MV-4-11 (cell line): Measurements from ENCODE around the gene FAM227B.
"Not testable (repeated sequence)": the region's sequence is repeated elsewhere in the genome, so short reads cannot be mapped to it uniquely, and the experiment has no call there.

Experiments used
- DNase-seq: peaks from one replicate; lab custom pipeline; 2025; lab: John Stamatoyannopoulos, UW

Gene FAM227B

DNA sequence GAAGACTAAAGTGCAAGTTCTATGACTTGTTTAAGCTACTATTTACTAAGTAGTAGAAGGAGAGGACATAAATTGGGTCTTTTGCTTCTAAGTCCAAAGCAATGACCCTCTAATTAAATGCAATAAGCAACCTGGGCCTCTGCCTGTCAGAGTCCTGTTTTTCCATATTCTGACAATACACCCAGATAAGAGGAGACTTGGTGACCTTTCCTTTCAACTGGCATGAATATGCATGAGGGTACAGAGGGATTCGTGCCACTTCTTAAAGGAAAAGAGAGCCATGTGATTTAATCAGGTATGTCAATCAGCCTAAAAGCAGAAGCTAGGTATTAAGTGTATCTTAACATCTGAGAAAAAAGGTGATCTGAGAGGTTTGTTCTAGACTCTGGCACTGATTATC, 248.3 kb downstream of the FAM227B start:
- no peak for DNase-seq

DNA sequence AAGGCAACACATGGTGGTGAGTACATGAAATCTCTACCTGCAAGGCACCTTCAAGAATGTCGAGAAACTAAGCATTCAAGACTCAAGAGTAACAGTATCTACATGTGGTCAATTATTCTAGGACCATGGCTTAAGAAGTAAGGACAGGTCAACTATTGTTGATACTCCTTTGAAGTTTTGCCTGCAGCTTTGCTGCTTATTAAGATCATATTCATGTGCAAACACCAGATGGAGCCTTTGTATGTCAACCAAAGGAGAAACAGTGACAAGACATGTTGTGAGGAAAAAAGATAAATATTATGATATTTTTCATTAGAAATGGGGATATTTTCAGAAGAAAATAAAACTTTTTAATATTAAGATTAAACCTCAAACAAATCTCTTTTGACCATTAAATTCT, 249.8 kb downstream of the FAM227B start:
- peak; percentile 30 for DNase-seq

DNA sequence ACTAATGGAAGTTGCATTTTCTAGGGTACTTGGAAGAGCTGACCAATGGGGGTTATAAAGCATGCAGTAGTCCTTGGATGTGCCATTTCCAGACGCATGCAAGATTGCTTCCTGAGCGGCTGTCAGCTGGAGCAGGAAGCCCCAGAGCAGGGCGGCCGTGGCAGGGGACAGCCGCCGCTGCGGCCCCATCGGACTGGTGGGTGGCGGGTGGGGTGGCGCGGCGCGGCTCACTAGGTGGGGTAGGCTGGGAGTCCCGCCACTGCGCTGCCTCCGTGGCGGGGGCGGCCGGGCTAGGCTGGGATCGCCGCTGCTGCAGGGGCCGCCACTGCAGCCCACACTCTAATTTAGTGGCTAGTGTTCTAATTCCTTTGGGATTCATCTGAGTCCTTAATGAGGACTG, 254.1 kb downstream of the FAM227B start:
- DNase-seq: no peak

DNA sequence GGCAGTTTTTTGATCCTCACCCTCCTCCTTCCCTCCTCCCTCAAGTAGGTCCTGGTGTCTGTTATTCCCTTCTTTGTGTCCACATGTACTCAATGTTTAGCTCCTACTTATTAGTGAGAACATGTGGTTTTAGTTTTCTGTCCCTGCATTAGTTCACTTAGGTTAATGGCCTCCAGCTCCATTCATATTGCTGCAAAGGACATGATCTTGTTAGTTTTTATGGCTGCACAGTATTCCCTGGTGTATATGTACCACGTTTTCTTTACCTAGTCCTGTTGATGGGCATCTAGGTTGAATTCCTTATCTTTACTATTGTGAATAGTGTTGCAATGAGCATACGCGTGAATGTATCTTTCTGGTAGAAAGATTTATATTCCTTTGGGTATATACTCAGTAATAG, 259.2 kb downstream of the FAM227B start:
- DNase-seq: no peak

DNA sequence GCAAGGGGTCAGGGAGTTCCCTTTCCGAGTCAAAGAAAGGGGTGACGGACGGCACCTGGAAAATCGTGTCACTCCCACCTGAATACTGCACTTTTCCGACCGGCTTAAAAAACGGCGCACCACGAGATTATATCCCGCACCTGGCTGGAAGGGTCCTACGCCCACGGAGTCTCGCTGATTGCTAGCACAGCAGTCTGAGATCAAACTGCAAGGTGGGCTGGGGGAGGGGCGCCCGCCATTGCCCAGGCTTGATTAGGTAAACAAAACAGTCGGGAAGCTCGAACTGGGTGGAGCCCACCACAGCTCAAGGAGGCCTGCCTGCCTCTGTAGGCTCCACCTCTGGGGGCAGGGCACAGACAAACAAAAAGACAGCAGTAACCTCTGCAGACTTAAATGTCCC, 266.2 kb downstream of the FAM227B start:
- not testable (repeated sequence) for DNase-seq

DNA sequence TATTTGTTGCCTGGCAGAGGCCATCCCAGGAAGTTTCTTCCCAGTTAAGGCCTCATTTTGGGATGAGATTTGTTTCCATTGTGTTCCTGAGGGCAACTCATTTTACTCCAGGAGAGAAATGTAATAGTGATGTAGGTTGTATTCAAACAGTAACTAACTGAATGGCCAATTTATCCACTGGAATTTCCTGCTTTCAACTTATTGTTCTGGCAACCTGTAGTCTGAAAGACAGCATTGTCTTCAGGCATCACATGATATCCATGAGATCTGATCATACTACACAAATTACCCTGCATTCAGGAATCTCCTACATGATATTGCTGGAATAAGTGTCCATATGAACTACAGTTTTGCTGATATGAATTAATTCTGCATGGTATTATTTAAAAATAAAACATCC, 277.1 kb downstream of the FAM227B start:
- no peak for DNase-seq

DNA sequence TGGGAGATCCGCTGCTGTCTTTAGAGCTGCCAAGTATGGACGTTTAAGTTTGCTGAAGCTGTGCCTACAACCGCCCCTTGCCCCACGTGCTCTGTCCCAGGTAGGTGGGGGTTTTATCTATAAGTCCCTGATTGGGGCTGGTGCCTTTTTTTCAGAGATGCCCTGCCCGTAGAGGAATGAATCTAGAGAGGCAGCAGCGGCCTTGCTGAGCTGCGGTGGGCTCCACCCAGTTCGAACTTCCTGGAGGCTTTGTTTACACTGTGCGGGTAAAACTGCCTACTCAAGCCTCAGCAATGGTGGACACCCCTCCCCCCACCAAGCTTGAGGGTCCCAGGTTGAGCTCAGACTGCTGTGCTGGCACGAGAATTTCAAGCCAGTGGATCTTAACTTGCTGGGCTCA, 281.0 kb downstream of the FAM227B start:
- no peak for DNase-seq

DNA sequence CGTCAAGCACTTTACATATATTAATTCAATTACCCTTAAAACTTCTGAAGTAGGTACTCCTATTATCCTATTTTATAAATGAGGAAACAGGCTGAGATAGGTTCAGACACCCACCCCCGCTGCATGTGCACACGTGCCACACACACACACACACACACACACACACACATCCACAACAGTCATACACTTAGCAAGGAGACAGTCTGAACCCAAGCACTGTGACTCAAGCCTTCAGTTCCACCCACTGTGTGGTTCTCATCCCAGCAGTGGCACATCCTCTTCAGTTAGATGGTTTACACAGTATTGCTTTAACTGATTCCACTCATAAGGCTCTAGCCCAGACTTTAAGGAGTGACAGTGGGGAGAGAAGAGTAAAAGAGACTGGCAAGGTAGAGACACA, 288.7 kb downstream of the FAM227B start:
- DNase-seq: peak; percentile 31

DNA sequence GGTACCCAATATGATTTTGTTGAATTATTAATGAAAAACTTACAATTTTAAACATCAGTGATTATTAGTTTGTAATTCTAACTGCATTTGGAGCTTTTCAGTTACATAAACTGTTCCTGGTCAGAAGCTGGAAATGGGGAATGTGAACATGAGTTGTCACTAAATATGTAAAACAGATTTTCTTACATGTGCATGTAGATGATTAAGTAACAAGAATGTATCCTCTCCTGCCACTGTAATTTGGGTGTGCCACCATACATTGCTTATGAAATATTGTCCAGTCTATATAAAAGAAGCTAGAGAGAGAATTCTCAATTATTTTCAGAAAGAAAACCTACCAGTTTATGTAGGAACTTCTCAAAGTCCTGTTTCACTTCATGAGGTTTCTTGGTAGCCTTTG, 289.2 kb downstream of the FAM227B start:
- no peak for DNase-seq

DNA sequence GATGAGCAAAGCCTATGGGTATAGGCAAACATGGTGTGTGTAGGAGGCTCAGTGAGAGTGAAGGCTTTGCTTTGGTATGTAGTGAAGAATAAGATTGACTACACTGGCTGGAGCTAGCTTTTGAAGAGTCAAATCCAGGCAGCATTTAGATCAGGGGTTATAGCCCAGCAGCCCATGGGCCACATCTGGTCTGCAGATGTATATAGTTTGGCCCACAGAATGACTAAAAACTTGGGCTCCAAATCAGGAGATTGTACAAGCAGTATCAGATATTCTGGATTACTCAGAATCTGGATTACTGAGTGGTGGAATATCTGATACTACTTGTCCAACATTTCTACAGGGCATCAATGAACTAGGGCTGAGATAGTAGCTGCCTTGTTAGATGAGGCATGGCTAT, 290.5 kb downstream of the FAM227B start:
- no peak for DNase-seq

DNA sequence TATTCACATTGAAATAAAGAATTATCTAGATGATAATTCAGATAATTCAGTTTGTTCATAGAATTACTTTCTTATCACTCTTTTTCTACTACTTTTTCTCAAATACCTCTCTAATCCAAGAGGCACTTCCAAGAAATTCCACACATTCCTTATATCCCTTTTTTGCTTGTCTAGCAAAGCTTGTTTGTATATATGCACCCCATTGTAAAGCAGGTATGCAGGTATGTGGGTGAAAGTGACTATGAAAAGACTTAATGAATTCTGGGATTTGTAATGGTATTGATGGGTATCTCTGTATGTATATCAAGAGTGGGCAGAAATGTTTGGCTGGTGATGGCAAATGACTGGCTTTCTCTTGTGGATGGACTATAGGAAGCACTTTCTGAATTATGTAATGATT, 291.7 kb downstream of the FAM227B start:
- DNase-seq: no peak

DNA sequence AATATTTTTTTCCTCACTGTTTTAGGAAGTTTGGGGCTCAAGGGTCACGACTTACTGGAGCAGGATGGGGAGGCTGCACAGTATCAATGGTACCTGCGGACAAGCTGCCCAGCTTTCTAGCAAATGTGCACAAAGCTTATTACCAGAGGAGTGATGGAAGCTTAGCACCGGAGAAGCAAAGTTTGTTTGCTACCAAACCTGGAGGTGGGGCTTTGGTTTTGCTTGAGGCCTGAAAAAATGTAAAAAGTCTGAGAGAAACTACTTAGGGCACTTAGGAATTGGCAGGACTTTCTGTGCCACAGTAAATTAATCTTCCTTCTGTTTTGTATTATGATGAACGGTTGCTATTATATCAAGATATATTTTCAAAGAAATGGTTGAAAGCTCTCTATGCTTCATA, 292.7 kb downstream of the FAM227B start:
- DNase-seq: no peak

DNA sequence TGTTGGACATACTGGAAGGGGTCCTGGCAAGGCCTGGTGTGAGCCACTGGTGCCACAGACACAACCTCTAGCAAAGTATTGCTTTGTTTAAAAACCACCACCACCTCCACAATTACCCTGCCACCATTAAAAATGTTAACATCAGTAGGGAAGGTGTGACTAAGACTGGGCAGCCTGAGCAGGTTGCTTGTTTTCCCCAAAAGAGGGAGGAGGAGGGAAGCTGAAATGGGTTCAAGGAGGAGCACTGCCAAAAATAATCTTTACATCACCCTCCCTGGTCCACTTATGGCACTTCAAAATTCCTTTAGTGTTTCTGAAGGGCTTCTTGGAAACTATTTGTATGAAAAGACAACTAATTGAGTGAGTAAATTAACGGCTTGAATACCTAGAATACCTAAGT, 297.4 kb downstream of the FAM227B start:
- no peak for DNase-seq

DNA sequence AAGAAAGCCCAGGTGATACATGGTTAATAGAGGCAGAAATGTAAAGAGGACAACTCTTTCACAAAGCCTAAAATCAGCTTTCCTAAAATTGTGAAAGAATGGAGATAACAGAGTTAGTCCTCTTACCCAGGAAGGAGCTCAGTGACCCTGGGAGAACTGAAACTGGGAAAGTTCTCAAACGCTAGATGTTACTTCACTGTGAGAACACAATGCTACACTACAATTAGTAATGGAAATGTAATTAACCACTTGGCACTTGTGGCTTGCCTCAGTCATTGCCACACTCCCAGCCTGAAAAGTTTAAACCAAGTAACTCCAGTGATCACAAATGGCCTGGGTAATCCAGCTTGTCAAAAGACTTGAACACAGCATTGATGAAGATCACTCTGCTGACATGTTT, 300.3 kb downstream of the FAM227B start:
- peak; percentile 94 for DNase-seq

DNA sequence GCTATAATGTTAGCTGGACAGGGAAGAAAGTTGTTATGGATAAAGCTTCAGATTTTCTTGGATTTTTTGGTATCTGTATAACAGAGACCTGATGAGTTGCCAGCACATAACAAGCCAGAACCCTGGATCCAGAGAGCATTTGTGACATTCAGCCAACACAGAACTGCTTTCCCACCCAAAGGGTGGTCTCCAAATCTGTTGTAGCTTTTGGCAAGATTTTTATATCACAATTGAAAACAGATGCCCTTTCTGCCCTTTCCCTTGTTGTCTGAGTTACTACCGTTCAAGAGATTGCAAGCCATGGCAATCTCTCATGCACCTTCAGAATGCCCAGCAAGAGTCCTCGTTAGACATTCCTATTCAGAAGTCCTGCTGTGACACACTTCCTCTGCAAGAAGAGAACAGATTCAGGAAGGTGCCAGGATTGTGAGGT, 305.2 kb downstream of the FAM227B start:
- DNase-seq: no peak

DNA sequence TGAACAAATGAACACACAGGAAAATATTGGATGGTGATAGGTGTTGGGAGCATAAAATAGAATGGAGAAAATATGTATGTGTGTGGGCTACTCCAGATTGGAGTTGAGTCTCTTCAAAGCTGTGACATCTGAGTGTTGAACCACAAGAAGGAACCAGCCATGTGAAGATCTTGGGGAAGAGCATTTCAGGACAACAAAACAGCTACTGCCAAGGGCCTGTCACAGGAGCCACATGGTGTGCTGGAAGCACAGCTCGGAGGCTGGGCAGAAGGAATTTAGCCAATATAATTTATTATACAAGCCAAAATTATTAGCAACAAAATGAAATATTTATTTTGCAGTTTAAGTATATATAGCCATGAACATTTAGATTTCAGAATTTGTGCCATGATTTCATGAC, 305.9 kb downstream of the FAM227B start:
- DNase-seq: no peak

DNA sequence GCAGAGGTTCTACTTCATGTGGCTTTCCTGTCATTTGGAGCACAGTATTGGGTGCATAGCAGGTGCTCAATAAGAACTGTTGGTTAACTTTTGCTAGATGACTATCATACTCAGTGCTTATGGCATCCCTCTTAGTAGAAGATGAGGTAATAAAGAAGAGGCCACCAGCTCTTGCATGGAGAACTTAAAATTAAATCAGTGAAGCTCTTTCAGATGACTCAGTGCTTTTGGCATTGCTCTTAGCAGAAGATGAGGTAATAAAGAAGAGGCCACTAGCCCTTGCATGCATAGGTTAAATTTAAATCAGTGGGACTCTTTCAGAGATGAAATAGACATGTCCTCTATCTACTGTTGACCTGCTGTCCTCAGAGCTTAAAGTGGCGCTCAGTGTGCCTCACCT, 307.0 kb downstream of the FAM227B start:
- DNase-seq: peak; percentile 45

DNA sequence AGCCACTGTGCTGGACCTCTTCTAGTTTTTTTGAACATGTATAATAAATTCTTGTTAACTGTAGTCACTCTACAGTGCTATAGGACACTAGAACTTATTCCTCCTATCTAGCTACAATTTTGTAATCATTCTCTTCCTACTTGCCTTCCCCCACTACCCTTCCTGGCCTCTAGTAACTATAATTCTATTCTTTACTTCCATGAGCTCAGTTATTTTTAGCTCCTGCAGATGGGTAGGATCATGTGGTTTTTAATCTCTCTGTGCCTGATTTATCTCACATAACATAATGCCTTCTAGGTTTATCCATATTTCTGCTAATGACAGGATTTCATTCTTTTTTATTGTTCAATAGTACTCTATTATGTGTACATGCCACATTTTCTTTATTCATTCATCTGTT, 310.7 kb downstream of the FAM227B start:
- no peak for DNase-seq

DNA sequence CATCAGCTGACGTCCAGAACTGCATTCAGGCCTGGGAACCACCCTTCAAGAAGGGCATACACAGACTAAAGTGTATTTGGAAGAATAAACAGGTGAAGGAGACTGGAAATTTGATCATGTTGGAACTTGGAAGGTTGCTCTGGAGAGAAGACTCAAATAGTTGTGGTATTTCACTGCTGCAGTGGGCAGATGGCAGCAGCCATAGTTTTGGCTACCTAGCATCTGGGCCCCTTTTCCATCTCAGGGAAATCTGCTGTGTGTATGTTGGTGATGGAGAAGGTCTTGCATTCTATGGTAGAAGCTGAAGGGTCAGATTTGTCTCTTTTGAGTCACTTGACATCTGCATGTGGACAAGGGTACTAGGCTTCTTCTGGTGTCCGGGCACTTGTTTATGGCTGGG, 311.9 kb downstream of the FAM227B start:
- DNase-seq: no peak

DNA sequence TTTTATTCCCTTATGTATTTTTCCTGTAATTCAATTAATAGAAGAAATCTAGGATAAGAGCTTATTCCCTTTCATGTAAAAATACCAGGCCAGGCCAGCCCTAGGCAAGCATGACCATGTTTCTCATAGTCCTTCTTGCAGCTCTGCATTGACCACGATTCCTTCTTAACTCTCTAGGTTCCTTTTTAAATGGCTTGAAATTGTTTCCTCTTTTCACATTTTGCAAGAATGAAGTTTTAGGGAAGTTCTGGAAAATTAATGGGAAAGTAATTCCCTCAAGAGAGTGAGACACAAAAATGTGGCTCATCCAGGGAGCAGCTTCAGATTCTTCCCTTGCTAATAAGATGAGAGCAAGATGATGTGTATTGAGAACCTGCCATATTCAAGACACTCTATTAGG, 314.1 kb downstream of the FAM227B start:
- DNase-seq: peak; percentile 26

DNA sequence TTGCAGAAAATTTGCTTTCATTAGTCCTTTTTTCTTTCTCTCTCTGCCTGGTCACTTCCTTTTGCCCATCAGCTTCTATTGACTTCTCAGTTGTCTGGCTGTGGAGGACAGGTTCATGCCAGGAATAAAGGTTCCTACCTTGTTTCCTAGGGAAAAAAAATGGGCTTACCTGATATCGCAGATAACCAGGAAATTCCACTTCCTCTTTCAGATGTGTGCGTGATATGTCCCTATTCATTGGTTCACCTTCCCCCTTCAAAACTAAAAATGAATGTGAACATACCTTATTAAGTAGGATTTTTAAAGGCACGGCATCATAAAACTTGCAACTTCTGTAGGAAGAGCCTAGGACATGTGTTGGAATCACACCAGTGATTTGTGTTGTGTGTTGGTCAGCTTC, 317.6 kb downstream of the FAM227B start:
- no peak for DNase-seq

DNA sequence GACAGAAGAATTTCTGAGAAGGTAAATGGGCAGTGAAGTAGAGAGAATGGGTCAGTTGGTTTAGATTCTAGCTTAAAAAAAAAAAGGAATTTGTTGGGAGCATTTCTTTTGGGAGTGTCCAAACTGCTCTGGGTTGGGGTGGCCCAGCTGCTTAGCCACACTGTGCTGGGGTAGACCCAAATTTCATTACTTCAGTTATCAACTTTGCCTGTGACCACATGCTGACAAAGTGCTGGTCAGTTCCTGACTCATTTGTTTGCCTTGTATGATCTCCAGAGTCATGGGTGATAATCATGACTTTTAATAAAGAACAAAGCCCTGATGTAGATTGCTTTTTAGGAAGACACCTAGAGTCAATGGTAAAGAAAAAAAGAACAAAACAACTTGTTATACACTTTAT, 319.1 kb downstream of the FAM227B start:
- no peak for DNase-seq

DNA sequence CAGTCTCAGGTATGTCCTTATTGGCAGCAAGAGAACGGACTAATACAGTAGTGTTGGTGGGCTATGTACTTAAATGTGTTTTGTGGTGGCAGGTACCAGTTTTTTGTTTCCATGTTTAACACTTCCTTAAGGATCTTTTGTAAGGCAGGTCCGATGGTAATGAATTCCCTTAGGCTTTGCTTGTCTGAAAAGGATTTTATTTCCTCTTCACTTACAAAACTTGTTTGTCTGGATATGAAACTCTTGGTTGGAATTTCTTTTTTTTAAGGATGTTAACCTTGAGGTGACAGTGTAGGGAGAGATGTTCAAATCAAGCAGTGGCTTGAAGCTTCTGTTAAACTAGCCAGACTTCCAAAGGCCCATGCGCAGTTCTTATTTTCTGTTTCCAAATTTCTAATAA, 319.8 kb downstream of the FAM227B start:
- DNase-seq: no peak

DNA sequence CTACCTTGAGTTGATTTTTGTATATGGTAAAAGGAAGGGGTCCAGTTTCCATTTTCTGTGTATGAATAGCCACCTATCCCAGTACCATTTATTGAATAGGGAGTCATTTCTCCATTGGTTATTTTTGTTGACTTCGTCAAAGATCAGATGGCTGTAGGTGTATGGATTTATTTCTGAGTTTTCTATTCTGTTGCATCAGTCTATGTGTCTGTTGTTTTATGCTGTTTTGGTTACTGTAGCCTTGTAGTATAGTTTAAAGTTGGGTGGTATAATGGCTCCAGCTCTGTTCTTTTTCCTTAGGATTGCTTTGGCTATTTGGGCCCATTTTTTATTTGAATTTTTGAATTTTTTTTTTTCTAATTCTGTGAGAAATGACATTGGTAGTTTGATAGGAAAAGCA, 323.0 kb downstream of the FAM227B start:
- DNase-seq: no peak

DNA sequence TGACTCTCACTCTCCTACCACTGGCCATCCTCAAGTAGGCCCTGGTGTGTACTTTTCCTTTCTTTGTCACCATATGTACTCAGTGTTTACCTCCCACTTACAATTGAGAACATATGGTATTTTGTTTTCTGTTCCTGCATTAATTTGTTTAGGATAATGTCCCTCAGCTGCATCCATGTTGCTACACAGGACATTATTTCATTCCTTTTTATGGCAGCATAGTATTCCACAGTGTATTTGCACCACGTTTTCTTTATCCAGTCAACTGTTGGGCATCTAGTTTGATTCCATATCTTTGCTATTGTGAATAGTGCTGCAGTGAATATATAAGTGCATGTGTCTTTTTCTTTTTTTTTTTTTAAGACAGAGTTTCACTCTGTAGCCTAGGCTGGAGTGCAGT, 324.4 kb downstream of the FAM227B start:
- no peak for DNase-seq
